SK-N-SH (cell line): ENCODE data around the gene CBLN4. TPM values are rescaled to one million over a fixed set of nuclear protein-coding genes. Genes with fewer than 3 reads are reported as not detected.

ENCODE experiments used
- CTCF ChIA-PET: fragments of 300-600, 350-600 bp; formaldehyde crosslinking; extraction: SDS; loops from one replicate; lab custom pipeline; 2021; lab: Yijun Ruan, JAX
- POLR2A ChIA-PET: fragments of 350-600 bp; sonication (Branson Sonifier 250); formaldehyde crosslinking; extraction: SDS; loops from one replicate; lab custom pipeline; 2020; ENCODE audit warnings: antibody characterized with exemption, inconsistent platforms; lab: Yijun Ruan, JAX
- DNase-seq: peaks from one replicate; pipeline ENCODE4 v3.0.0; 2012
- H2AFZ ChIP-seq: fragments of 200-600 bp; sonication (generic); 2 replicates; pipeline ENCODE4 v1.8.1; 2016; ENCODE audit warnings: antibody characterized with exemption, mild to moderate bottlenecking, low read depth
- H3F3A ChIP-seq: fragments of 200-600 bp; sonication (generic); replicated peaks from 2 replicates; pipeline ENCODE3; 2016; ENCODE audit warnings: antibody characterized with exemption, mild to moderate bottlenecking; ENCODE audit not compliant: insufficient read depth
- H3K27ac ChIP-seq, 2 experiments: fragments of 200-500 bp in 1 of 2; fragments of 200-600 bp in 1 of 2; sonication (Bioruptor generic) in 1 of 2; sonication (generic), shearing (Covaris generic) in 1 of 2; 2 replicates each; pipeline versions ENCODE4 v1.5.1 to v1.6.1; 2014 to 2016; ENCODE audit warnings: low read depth in 2 of 2, inconsistent platforms in 1 of 2, low read length in 1 of 2, mild to moderate bottlenecking in 1 of 2, mixed read lengths in 1 of 2
- H3K27me3 ChIP-seq: fragments of 200-600 bp; sonication (generic), shearing (Covaris generic); 2 replicates; pipeline ENCODE4 v1.6.1; 2016; ENCODE audit warnings: mixed run types; ENCODE audit not compliant: insufficient read depth
- H3K36me3 ChIP-seq, 2 experiments: fragments of 200-500 bp in 1 of 2; fragments of 200-600 bp in 1 of 2; sonication (Bioruptor generic) in 1 of 2; sonication (generic) in 1 of 2; replicated peaks in 1 of 2; 2 replicates each; pipeline versions ENCODE3 to v1.5.1; 2014 to 2016; ENCODE audit warnings: low read length in 1 of 2, mild to moderate bottlenecking in 1 of 2; ENCODE audit not compliant: insufficient read depth in 2 of 2, control insufficient read depth in 1 of 2
- H3K4me1 ChIP-seq, 2 experiments: fragments of 200-500 bp in 1 of 2; fragments of 200-600 bp in 1 of 2; sonication (Bioruptor generic) in 1 of 2; sonication (generic), shearing (Covaris generic) in 1 of 2; 2 replicates each; pipeline versions ENCODE4 v1.5.1 to v1.6.1; 2014 to 2016; ENCODE audit warnings: low read depth in 1 of 2, low read length in 1 of 2, mixed run types in 1 of 2; ENCODE audit not compliant: insufficient read depth in 2 of 2, control insufficient read depth in 1 of 2
- H3K4me2 ChIP-seq: fragments of 200-600 bp; sonication (generic), shearing (Covaris generic); 2 replicates; pipeline ENCODE4 v1.6.1; 2017; ENCODE audit warnings: mixed run types
- H3K4me3 ChIP-seq, 2 experiments: fragments of 200-500 bp in 1 of 2; fragments of 200-600 bp in 1 of 2; sonication (Bioruptor generic) in 1 of 2; sonication (generic), shearing (Covaris generic) in 1 of 2; 2 replicates each; pipeline versions ENCODE4 v1.5.1 to v1.8.1; 2014 to 2016; ENCODE audit warnings: low read depth in 2 of 2, inconsistent platforms in 1 of 2, low read length in 1 of 2, mild to moderate bottlenecking in 1 of 2, mixed read lengths in 1 of 2, moderate library complexity in 1 of 2
- H3K79me2 ChIP-seq: fragments of 200-600 bp; sonication (generic); 2 replicates; pipeline ENCODE4 v1.8.1; 2017; ENCODE audit warnings: mild to moderate bottlenecking; ENCODE audit not compliant: insufficient read depth
- H3K9ac ChIP-seq: fragments of 200-600 bp; sonication (generic); 2 replicates; pipeline ENCODE4 v1.6.1; 2017; ENCODE audit warnings: mixed run types
- H3K9me2 ChIP-seq: fragments of 200-600 bp; sonication (generic); 2 replicates; pipeline ENCODE4 v1.6.1; 2017; ENCODE audit warnings: mixed run types
- H3K9me3 ChIP-seq: fragments of 200-600 bp; sonication (generic); 2 replicates; pipeline ENCODE4 v1.6.1; 2017; ENCODE audit warnings: mixed run types, mild to moderate bottlenecking, moderate library complexity
- H4K20me1 ChIP-seq: fragments of 200-600 bp; sonication (generic); 2 replicates; pipeline ENCODE4 v1.6.1; 2017; ENCODE audit warnings: mild to moderate bottlenecking, mixed run types; ENCODE audit not compliant: insufficient read depth
- ELF1 ChIP-seq: IDR thresholded peaks from 2 replicates; pipeline ENCODE4 v1.4.0; 2012
- FOXM1 ChIP-seq: IDR thresholded peaks from 2 replicates; pipeline ENCODE4 v1.4.0; 2012; ENCODE audit warnings: low read depth, mild to moderate bottlenecking
- GATA2 ChIP-seq: sonication (generic); formaldehyde crosslinking; IDR thresholded peaks from 2 replicates; pipeline ENCODE4 v1.5.0; 2020; ENCODE audit warnings: mild to moderate bottlenecking, missing genetic modification reagents
- MAX ChIP-seq: IDR thresholded peaks from 2 replicates; pipeline ENCODE4 v1.4.0; 2012; ENCODE audit warnings: low read depth
- MEF2A ChIP-seq: IDR thresholded peaks from 2 replicates; pipeline ENCODE4 v1.4.0; 2012; ENCODE audit warnings: low read depth, borderline replicate concordance
- MXI1 ChIP-seq: IDR thresholded peaks from 2 replicates; pipeline ENCODE4 v1.6.1; 2012; ENCODE audit warnings: mild to moderate bottlenecking, low read depth, low read length, improper control_type of control experiment
- NFIC ChIP-seq: IDR thresholded peaks from 2 replicates; pipeline ENCODE4 v1.4.0; 2012; ENCODE audit warnings: borderline replicate concordance
- NRF1 ChIP-seq: IDR thresholded peaks from 2 replicates; pipeline ENCODE4 v1.6.1; 2012; ENCODE audit warnings: low read depth, mild to moderate bottlenecking, low read length
- POLR2AphosphoS5 ChIP-seq: IDR thresholded peaks from 2 replicates; pipeline ENCODE4 v1.6.1; 2012; ENCODE audit warnings: low read depth, low read length
- RCOR1 ChIP-seq: fragments of 150-350 bp; IDR thresholded peaks from 2 replicates; pipeline ENCODE4 v1.6.1; 2017; ENCODE audit warnings: antibody characterized with exemption, low read length
- RFX5 ChIP-seq: IDR thresholded peaks from 2 replicates; pipeline ENCODE4 v1.6.1; 2012; ENCODE audit warnings: mild to moderate bottlenecking, improper control_type of control experiment, low read length
- SIN3A ChIP-seq: IDR thresholded peaks from 2 replicates; pipeline ENCODE4 v1.6.1; 2012; ENCODE audit warnings: low read depth, mild to moderate bottlenecking, low read length, moderate library complexity, borderline replicate concordance
- TAF1 ChIP-seq: IDR thresholded peaks from 2 replicates; pipeline ENCODE4 v1.6.1; 2012; ENCODE audit warnings: low read depth, mild to moderate bottlenecking, low read length, moderate library complexity, borderline replicate concordance
- TEAD4 ChIP-seq: IDR thresholded peaks from 2 replicates; pipeline ENCODE4 v1.4.0; 2012; ENCODE audit warnings: mild to moderate bottlenecking, borderline replicate concordance; ENCODE audit not compliant: insufficient read depth
- YY1 ChIP-seq: IDR thresholded peaks from 2 replicates; pipeline ENCODE4 v1.4.0; 2012; ENCODE audit warnings: low read depth, mild to moderate bottlenecking
- WGBS: methylation state at CpG from one replicate; pipeline ENCODE4 v1.1.6; 2017; ENCODE audit warnings: low lambda C conversion rate; 5-methylcytosine and 5-hydroxymethylcytosine counted together
- polyA plus RNA-seq, 3 experiments: library from polyadenylated mRNA; depleted of rRNA; stranded (reverse); fragments of >200 nt; gene quantifications; 2 replicates each; pipeline ENCODE4 v1.2.3, GENCODE V29; 2012
- TF ChIP-seq, protein P1 (sequence below): IDR thresholded peaks from 2 replicates; pipeline ENCODE4 v1.4.0; 2012; ENCODE audit warnings: low read depth, borderline replicate concordance
- TF ChIP-seq, protein P2 (sequence below): IDR thresholded peaks from 2 replicates; pipeline ENCODE4 v1.6.1; 2012; ENCODE audit warnings: mild to moderate bottlenecking, low read depth, low read length, moderate library complexity
- TF ChIP-seq, protein P3 (sequence below): IDR thresholded peaks from 2 replicates; pipeline ENCODE4; 2012

CBLN4 gene
- polyA plus RNA-seq, 1 of the 3 experiments (the other 2 are of a cell fraction) = not detected

DNA sequence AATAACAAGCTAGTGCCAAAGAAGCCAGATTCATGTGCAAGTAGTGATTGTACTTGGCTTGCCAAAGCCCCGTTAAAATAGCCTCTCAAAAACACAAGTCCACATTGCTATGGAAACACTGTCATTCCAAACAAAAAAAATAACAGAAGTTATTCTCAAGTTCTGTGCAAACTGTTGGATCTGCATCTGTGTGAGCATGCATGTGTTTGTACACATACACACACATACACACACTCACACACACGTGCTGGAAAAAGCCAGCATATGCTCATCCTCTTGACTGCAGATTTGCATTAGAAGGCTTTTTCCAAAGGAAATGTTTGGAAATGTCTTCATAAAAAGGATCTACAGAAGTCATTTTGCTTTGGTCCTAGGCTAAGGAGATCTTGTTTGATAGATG lies 13.4 kb upstream of the CBLN4 start:
- no peaks in the 10 kb centered on the region for H3F3A ChIP-seq
- TF ChIP-seq SIN3A (no peak), NRF1 (no peak), MXI1 (no peak), YY1 (no peak), POLR2AphosphoS5 (no peak), MEF2A (no peak), ELF1 (no peak), RCOR1 (no peak), RFX5 (no peak), TEAD4 (no peak), FOXM1 (no peak), MAX (no peak), NFIC (no peak), TAF1 (no peak), GATA2 (CRISPR knock-in tag) (no peak)
- TF ChIP-seq, protein P1, sequence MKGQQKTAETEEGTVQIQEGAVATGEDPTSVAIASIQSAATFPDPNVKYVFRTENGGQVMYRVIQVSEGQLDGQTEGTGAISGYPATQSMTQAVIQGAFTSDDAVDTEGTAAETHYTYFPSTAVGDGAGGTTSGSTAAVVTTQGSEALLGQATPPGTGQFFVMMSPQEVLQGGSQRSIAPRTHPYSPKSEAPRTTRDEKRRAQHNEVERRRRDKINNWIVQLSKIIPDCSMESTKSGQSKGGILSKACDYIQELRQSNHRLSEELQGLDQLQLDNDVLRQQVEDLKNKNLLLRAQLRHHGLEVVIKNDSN = no peak
- TF ChIP-seq, protein P2, sequence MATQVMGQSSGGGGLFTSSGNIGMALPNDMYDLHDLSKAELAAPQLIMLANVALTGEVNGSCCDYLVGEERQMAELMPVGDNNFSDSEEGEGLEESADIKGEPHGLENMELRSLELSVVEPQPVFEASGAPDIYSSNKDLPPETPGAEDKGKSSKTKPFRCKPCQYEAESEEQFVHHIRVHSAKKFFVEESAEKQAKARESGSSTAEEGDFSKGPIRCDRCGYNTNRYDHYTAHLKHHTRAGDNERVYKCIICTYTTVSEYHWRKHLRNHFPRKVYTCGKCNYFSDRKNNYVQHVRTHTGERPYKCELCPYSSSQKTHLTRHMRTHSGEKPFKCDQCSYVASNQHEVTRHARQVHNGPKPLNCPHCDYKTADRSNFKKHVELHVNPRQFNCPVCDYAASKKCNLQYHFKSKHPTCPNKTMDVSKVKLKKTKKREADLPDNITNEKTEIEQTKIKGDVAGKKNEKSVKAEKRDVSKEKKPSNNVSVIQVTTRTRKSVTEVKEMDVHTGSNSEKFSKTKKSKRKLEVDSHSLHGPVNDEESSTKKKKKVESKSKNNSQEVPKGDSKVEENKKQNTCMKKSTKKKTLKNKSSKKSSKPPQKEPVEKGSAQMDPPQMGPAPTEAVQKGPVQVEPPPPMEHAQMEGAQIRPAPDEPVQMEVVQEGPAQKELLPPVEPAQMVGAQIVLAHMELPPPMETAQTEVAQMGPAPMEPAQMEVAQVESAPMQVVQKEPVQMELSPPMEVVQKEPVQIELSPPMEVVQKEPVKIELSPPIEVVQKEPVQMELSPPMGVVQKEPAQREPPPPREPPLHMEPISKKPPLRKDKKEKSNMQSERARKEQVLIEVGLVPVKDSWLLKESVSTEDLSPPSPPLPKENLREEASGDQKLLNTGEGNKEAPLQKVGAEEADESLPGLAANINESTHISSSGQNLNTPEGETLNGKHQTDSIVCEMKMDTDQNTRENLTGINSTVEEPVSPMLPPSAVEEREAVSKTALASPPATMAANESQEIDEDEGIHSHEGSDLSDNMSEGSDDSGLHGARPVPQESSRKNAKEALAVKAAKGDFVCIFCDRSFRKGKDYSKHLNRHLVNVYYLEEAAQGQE = no peak
- TF ChIP-seq, protein P3, sequence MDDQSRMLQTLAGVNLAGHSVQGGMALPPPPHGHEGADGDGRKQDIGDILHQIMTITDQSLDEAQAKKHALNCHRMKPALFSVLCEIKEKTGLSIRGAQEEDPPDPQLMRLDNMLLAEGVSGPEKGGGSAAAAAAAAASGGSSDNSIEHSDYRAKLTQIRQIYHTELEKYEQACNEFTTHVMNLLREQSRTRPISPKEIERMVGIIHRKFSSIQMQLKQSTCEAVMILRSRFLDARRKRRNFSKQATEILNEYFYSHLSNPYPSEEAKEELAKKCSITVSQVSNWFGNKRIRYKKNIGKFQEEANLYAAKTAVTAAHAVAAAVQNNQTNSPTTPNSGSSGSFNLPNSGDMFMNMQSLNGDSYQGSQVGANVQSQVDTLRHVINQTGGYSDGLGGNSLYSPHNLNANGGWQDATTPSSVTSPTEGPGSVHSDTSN = no peak
- TF ChIP-seq, all 33 proteins: peak for 0
- Histone ChIP-seq H3K4me3 (no peak overlapping the region), H3K9ac (no peak overlapping the region), H3K79me2 (no peaks in the 10 kb centered on the region), H3K27ac (no peak overlapping the region), H3K9me3 (no peaks in the 10 kb centered on the region), H3K9me2 (no peaks in the 10 kb centered on the region), H3K4me1 (no peaks in the 10 kb centered on the region), H3K27me3 (no peaks in the 10 kb centered on the region), H2AFZ (no peak overlapping the region), H3K4me2 (no peak overlapping the region), H3K36me3 (no peaks in the 10 kb centered on the region), H4K20me1 (no peaks in the 10 kb centered on the region)
- no peak for DNase-seq
- WGBS = 21% methylated on average over 2 of the region's 2 CpGs
- CTCF ChIA-PET = no interaction called here
- POLR2A ChIA-PET = no interaction called here
